Measurements from ENCODE around the gene TSPAN7.

Gene TSPAN7

DNA sequence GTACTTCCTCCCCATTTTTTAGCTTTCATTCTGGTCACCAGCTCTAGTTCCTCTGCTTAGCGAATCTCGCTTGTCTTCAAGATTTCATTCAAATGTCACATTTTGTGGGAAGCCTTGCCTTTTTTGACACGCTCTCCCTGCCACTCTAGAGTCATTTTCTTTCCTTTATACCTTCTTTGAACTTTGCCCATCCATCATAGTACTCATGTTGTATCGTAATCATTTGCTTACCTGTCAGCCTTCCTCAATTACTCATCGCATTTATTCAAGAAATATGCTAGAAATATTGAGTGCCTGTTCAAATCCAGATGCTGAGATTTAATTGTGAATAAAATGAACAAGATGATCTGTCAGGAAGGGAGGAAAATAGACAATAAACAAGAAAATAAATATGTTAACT lies 21.8 kb downstream of the TSPAN7 start:
- no peak for DNase-seq (ENCODE audit: low read depth, low spot score)
- H3K27ac ChIP-seq: no peak overlapping the region

GRCh38 chrX:38594434-38594833 lies 33.1 kb downstream of the TSPAN7 start:
- no peak overlapping the region for H3K27ac ChIP-seq
- no peak for DNase-seq (ENCODE audit: low read depth, low spot score)

DNA sequence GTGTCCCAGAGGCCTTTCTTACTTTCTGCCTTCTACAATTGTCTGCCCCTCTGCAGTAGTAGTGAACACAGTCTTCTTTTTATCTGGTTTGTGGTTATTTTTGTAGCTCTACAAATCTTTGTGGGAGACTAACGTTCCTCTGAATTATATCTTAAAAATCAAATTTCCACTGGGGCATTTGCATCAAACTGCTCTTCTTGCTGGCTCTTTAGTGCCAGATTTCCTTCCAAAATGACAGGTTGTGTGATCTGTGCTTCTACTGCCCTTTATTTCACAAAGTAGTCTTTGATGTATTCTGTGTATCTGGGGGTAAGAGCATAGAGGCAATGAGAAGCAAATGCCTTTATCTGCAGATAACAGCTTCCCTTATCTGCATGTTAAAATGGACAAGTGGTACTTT lies 34.5 kb downstream of the TSPAN7 start:
- H3K27ac ChIP-seq: no peak overlapping the region
- DNase-seq (ENCODE audit: low read depth, low spot score): no peak

GRCh38 chrX:38596939-38597338 lies 35.6 kb downstream of the TSPAN7 start:
- no peak overlapping the region for H3K27ac ChIP-seq
- no peak for DNase-seq (ENCODE audit: low read depth, low spot score)

DNA sequence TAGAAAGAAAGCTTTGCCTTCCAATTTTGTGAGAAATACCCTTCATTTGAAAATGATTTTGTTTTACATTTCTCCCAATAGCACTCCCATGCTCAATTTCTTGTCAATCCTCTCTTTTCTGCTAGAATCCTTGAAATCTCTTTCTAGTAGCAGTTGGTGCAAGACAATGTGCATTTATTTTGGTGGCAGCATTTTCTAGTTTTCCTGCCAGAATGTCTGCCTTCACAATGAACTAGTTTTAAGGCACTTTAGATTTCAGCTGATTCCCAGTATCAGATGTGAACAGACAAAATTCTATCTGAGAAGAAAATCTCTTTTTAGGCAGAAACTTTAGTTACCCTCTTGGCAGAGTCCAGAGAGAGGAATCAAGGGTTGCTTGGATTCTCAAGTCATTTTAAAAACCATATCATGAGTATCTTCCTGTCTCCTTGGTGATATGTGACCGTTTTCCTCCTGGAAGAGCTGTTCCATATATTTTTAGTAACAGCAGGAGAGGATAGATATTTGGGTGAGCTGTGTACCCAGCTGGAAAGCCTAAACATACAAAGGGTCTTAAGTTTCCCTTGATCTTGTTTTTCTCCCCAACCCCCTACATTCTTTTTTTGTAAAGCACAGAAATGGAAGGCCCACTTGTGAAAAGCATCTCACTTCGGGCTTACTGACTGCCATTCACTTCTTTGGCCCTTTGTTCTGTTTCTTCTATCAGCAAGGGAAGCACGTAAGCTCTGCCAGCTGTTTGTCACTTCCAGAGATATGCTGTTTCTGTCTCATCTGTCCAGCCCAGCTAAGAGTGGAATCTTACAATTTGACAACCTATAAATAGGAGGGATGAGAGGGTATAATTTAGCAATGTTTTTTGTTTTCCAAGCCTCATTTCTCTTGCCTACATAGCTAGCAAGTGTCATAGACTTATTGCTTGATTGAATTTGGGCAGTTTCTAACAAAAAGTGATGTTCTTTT lies 38.7 kb downstream of the TSPAN7 start:
- no peak for DNase-seq (ENCODE audit: low read depth, low spot score)
- H3K27ac ChIP-seq: no peak overlapping the region

DNA sequence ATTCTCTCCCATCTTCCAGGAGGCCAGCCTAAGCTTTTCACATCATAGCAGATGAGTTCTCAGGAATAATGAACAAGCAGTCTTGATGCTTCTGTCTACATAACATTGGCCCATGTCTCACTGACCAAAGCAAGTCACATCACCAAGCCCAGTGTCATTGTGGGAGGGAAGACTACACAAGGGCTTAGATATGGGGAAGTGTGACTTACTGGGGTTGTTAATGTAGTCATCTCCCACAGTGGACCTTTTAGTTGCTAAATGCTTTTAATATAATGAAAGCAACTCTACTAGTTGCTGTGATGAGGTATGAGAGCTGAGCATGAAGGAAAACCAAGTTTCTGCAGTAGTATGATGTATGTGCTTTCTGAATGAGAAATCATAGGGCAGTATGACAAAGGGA lies 40.5 kb downstream of the TSPAN7 start:
- DNase-seq (ENCODE audit: low read depth, low spot score): no peak
- H3K27ac ChIP-seq: no peak overlapping the region

- no peak overlapping the region for H3K27ac ChIP-seq
- no peak for DNase-seq (ENCODE audit: low read depth, low spot score)
Measured at GRCh38 chrX:38606821-38607220, 45.5 kb downstream of the TSPAN7 start.

GRCh38 chrX:38607976-38608375 lies 46.6 kb downstream of the TSPAN7 start:
- no peak for DNase-seq (ENCODE audit: low read depth, low spot score)
- no peak overlapping the region for H3K27ac ChIP-seq

- H3K27ac ChIP-seq: no peak overlapping the region
- no peak for DNase-seq (ENCODE audit: low read depth, low spot score)
Measured at GRCh38 chrX:38610849-38611248, 49.5 kb downstream of the TSPAN7 start.

DNA sequence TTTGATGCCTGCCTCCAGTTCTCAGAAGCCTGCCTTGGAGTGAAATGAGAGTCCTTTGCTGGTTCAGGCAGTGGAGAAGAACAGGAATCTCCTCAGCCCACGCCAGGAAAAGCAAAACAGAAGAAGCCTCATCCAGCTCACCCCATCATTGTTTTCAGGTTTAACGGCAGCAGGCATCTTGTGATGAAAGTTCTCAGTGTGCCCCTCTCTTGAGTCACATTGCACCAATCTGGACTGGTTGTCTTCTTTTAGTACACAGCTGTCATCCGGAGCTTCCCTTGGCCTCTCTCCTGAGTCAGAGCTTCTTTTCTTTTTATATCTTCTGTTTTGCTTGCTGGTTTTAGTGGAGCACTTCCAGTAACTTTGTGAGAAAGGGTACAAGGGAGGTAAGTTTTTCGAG lies 50.9 kb downstream of the TSPAN7 start:
- no peak for DNase-seq (ENCODE audit: low read depth, low spot score)
- no peak overlapping the region for H3K27ac ChIP-seq

GRCh38 chrX:38614485-38614884 lies 53.1 kb downstream of the TSPAN7 start:
- no peak for DNase-seq (ENCODE audit: low read depth, low spot score)
- no peak overlapping the region for H3K27ac ChIP-seq

GRCh38 chrX:38616904-38617303 lies 55.6 kb downstream of the TSPAN7 start:
- no peak for DNase-seq (ENCODE audit: low read depth, low spot score)
- H3K27ac ChIP-seq: no peak overlapping the region

GRCh38 chrX:38618180-38618579 lies 56.8 kb downstream of the TSPAN7 start:
- no peak for DNase-seq (ENCODE audit: low read depth, low spot score)
- H3K27ac ChIP-seq: no peak overlapping the region

GRCh38 chrX:38620623-38621022 lies 59.3 kb downstream of the TSPAN7 start:
- H3K27ac ChIP-seq: no peak overlapping the region
- no peak for DNase-seq (ENCODE audit: low read depth, low spot score)

GRCh38 chrX:38626296-38626695 lies 65.0 kb downstream of the TSPAN7 start:
- DNase-seq (ENCODE audit: low read depth, low spot score): no peak
- H3K27ac ChIP-seq: no peak overlapping the region

DNA sequence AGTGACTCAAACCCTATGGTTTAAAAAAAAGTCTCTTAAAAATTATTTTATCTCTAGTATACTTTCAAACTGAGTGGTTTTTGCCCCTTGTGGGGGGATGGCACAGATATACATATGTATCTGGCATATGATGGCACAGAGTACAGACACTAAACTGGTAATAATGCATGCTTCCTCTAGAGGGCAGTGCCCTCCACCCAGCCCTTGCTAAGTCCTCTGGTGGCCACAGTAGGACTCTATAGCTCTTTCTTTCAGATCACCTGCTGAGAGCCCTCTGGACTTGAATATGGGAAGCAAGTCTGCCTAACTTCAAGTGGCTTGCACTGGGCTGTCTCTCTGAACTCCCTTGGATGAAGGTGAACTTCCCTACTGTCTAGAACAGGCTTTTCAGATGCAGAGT lies 66.3 kb downstream of the TSPAN7 start:
- no peak overlapping the region for H3K27ac ChIP-seq
- no peak for DNase-seq (ENCODE audit: low read depth, low spot score)

DNA sequence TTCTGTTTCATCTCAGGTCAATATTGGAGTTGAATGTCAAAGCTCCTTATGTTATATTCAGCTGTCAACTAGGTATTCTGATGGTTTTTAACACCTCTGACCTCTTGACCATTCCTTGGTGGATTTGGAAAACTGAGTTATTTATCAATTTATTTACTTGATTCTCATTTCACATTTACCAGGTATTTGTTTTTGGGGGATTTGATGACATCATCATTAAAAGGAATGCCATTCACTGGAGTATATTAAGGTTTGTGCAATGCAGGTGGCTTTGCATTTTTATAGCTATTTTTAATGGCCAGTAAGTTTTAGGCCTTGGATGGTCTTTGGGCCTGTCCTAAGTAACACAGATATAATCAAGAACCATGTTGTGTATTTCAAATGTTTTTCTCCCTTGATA lies 67.2 kb downstream of the TSPAN7 start:
- no peak overlapping the region for H3K27ac ChIP-seq
- no peak for DNase-seq (ENCODE audit: low read depth, low spot score)

DNA sequence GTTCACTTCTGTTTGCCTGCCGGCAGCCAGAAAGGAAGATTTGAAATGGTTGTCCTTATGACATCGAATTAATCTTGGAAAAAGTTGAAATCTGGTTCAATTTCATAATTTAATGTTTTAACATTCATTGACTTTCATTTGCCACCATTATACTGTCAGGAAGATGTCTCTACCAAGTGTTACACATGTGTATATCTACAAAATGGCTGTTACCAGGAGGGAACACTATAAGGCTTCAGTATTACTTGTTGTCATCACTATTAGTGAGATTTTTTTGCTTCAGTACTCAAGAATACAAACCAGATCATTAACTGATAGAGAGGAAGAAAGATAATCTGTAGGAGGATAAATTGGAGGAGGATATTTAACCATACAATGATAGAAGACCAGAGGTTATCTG lies 71.2 kb downstream of the TSPAN7 start:
- no peak for DNase-seq (ENCODE audit: low read depth, low spot score)
- H3K27ac ChIP-seq: no peak overlapping the region

DNA sequence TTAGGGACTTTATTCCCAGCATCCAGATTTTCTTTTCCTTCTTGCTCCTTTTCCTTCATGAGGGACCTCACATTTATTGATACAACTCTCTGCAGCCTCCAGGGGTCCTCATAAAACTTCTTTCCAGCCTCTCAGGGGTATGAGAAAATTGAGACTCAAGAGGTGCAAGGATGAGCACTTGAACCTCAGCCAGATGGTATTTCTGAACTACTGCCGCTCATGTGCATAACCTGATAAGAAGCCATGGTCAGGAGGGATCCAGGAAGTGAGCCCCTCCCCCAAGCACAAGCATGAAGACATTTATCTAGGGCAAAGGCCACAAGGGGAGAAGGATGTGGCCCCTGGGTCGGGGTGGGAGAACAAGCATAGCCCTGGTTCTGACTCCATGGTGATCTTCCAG lies 73.3 kb downstream of the TSPAN7 start:
- DNase-seq (ENCODE audit: low read depth, low spot score): no peak
- H3K27ac ChIP-seq: no peak overlapping the region

GRCh38 chrX:38636949-38637819 lies 75.8 kb downstream of the TSPAN7 start:
- no peak overlapping the region for H3K27ac ChIP-seq
- no peak for DNase-seq (ENCODE audit: low read depth, low spot score)

DNA sequence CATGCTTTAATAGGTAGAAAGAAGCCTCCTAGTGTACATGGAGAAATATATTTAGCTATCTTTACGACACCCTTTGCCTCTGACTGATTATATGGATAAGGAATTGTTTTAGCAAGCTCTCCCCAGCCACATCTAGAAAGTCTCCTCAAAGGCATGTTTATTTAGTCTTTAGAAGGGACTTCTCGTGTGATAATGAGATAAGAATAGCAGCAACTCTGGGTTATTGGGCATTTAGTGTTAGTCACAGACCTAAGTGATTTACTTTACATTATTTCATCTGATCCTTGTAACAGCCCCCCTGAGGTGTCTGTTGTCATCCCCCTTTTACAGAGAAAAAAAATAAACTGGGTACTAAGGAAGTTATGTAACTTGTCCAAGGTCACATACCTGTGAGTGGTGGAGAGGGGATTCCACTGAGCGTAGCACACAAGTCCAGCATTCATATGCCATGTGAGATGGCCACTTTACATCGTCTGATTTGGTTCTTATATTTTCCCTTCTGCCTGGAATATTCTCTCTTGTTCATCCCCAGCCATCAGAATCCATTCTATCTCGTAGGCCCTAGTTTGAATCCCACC lies 77.7 kb downstream of the TSPAN7 start:
- no peak overlapping the region for H3K27ac ChIP-seq
- no peak for DNase-seq (ENCODE audit: low read depth, low spot score)
